Measurements from ENCODE around the gene FBXL7. TPM values are rescaled to one million over a fixed set of nuclear protein-coding genes. Genes with fewer than 3 reads are reported as not detected.

FBXL7 gene
- total RNA-seq, 4 donors from 2014 or later = 1.9 to 5.9 (median 3.0) TPM

DNA sequence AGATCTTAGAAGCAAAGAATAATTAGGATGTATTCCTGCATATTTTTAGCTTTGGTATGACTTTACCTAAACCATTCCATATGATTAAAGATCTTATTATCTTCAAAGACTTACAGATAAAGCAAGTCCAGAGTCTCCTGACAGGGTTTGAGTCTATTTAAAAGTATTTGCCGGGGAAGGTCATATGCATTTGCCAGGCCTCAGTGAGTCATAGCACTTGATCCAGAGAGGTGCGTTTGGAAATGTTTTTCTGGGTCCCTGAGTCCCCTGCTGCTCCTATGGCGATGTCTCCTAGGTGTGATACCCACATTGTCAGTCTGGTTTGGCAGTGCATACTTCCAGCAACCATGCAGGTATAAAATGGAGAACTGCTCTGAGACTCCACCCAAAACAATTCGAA, 217.0 kb downstream of the FBXL7 start:
- Histone ChIP-seq H3K27ac (no peak overlapping the region), H3K4me1 (no peaks in the 10 kb centered on the region), H3K27me3 (no peaks in the 10 kb centered on the region), H3K36me3 (no peaks in the 10 kb centered on the region), H3K9me3 (no peaks in the 10 kb centered on the region), H3K4me3 (no peak overlapping the region)
- 71% methylated on average over 4 of the region's 4 CpGs for WGBS
- TF ChIP-seq EP300 (IDR thresholded peaks at IDR 0.05) (no peak), POLR2A (IDR thresholded peaks at IDR 0.05) (no peak), POLR2AphosphoS5 (IDR thresholded peaks at IDR 0.05) (no peak)
- DNase-seq (ENCODE audit: low spot score in 2 of 2) = no peak

DNA sequence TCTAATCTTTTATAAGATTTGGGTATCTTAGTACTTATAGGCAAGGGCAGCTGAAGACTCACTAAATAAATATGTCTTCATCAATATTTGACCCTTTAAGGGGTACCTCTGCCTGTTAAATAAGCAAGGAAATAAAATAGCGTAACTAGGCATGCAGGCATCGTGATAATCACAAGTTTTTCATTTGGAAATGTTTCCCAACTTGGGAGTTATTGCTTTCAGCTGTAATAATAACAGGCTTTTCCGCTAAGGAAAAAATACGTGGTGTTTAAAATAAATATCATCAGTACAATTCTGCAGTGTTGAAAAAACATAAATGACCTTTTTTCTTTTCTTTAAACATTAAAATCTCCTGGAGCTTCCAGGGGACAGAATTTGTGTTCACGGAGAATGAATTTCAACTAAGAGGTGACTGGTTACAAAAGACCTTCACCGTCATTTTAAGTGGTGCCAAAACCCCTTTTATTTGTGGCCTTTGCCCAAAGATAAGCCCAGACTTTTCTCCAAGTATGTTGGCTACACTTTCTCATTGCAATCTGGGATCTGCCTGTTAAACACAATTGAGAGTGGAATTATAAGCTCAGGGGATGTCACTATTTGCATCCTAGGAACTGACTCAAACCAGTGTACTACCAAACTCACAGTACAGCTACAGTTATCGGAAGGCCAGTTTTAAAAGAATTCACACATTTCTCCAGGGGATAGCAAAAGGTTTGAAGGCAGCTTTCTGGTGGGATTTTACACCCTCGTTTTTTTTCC, 218.6 kb downstream of the FBXL7 start:
- no peak overlapping the region for H3K4me3 ChIP-seq
- TF ChIP-seq POLR2A (IDR thresholded peaks at IDR 0.05) (no peak), EP300 (IDR thresholded peaks at IDR 0.05) (no peak), POLR2AphosphoS5 (IDR thresholded peaks at IDR 0.05) (no peak)
- TF ChIP-seq, protein P1, sequence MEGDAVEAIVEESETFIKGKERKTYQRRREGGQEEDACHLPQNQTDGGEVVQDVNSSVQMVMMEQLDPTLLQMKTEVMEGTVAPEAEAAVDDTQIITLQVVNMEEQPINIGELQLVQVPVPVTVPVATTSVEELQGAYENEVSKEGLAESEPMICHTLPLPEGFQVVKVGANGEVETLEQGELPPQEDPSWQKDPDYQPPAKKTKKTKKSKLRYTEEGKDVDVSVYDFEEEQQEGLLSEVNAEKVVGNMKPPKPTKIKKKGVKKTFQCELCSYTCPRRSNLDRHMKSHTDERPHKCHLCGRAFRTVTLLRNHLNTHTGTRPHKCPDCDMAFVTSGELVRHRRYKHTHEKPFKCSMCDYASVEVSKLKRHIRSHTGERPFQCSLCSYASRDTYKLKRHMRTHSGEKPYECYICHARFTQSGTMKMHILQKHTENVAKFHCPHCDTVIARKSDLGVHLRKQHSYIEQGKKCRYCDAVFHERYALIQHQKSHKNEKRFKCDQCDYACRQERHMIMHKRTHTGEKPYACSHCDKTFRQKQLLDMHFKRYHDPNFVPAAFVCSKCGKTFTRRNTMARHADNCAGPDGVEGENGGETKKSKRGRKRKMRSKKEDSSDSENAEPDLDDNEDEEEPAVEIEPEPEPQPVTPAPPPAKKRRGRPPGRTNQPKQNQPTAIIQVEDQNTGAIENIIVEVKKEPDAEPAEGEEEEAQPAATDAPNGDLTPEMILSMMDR (IDR thresholded peaks at IDR 0.05) = no peak
- no peaks in the 10 kb centered on the region for H3K9me3 ChIP-seq
- no peaks in the 10 kb centered on the region for H3K36me3 ChIP-seq
- no peak overlapping the region for H3K27ac ChIP-seq
- H3K4me1 ChIP-seq = no peaks in the 10 kb centered on the region
- WGBS = 53% methylated on average over 8 of the region's 8 CpGs
- no peak for DNase-seq (ENCODE audit: low spot score in 2 of 2)
- H3K27me3 ChIP-seq = no peaks in the 10 kb centered on the region

DNA sequence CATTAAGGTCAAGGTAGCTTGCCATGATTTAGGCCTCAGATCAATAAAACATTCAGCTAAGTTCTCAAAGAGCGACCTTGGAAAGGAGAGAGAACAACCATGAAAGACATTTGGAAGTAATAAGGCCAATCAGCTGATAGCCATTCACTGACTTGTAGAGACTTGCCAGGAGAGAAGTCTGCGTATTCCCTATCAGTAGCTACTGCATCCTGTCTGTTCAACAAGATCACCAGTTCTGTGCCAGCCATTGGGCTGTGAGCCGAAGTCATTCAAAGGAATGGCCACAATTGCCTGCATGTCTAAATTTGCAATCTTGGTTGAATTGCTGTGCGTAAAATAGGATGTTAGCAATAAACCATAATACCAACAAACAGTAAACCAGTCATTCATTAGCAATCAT, 219.8 kb downstream of the FBXL7 start:
- no peaks in the 10 kb centered on the region for H3K27me3 ChIP-seq
- TF ChIP-seq POLR2AphosphoS5 (IDR thresholded peaks at IDR 0.05) (no peak), EP300 (IDR thresholded peaks at IDR 0.05) (no peak), POLR2A (IDR thresholded peaks at IDR 0.05) (no peak)
- TF ChIP-seq, protein P1 (IDR thresholded peaks at IDR 0.05) = no peak
- peaks cover 3% of the 10 kb centered on the region for H3K9me3 ChIP-seq
- WGBS = 34% methylated on average over 4 of the region's 4 CpGs
- no peak overlapping the region for H3K27ac ChIP-seq
- no peaks in the 10 kb centered on the region for H3K36me3 ChIP-seq
- H3K4me3 ChIP-seq = no peak overlapping the region
- no peaks in the 10 kb centered on the region for H3K4me1 ChIP-seq
- DNase-seq (ENCODE audit: low spot score in 2 of 2) = no peak

DNA sequence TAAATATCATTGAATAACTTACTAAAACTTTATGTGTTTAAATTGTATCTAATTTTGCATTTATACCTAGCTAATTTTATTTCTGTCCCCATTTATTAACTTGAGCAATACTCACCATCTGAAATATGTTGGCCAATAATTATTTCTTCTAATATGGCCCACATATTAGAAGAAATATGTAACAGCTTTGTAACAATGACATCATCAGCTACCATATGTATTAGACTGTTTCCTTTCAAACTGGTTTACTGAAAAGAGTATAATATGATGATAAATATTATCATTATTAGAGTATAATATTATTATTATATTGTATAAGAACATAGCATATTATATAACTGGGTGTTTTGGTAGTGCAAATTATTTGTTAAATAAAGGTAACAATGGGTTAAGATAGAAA, 220.5 kb downstream of the FBXL7 start:
- Histone ChIP-seq H3K27ac (no peak overlapping the region), H3K9me3 (peaks cover 9% of the 10 kb centered on the region), H3K4me3 (no peak overlapping the region), H3K27me3 (no peaks in the 10 kb centered on the region), H3K36me3 (no peaks in the 10 kb centered on the region), H3K4me1 (no peaks in the 10 kb centered on the region)
- no peak for DNase-seq (ENCODE audit: low spot score in 2 of 2)
- TF ChIP-seq EP300 (IDR thresholded peaks at IDR 0.05) (no peak), POLR2A (IDR thresholded peaks at IDR 0.05) (no peak), POLR2AphosphoS5 (IDR thresholded peaks at IDR 0.05) (no peak)
- TF ChIP-seq, protein P1 (IDR thresholded peaks at IDR 0.05) = no peak

DNA sequence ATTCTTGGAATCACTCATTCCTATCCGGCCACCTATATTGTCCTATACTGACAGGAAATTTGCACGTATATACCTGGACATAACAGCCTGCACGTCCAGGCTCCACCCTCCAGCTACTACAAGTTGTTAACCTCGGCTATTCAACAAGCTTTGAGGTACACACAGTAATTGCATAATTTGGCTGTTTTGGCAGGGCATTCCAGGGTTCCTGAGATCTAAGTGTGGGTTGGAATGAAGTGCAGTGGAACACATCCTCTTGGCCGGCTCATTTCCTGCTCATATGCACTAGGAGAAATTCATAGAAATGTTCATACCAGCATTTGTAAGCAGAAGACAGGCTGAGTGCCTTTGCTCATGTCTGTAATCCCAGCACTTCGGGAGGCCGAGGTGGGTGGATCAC, 222.3 kb downstream of the FBXL7 start:
- TF ChIP-seq POLR2AphosphoS5 (IDR thresholded peaks at IDR 0.05) = no peak
- H3K27ac ChIP-seq = no peak overlapping the region
- no peaks in the 10 kb centered on the region for H3K27me3 ChIP-seq
- H3K4me1 ChIP-seq = no peaks in the 10 kb centered on the region
- no peak for DNase-seq (ENCODE audit: low spot score in 2 of 2)
- 78% methylated on average over 7 of the region's 7 CpGs for WGBS
- no peaks in the 10 kb centered on the region for H3K36me3 ChIP-seq
- no peak overlapping the region for H3K4me3 ChIP-seq
- H3K9me3 ChIP-seq = peaks cover 18% of the 10 kb centered on the region

DNA sequence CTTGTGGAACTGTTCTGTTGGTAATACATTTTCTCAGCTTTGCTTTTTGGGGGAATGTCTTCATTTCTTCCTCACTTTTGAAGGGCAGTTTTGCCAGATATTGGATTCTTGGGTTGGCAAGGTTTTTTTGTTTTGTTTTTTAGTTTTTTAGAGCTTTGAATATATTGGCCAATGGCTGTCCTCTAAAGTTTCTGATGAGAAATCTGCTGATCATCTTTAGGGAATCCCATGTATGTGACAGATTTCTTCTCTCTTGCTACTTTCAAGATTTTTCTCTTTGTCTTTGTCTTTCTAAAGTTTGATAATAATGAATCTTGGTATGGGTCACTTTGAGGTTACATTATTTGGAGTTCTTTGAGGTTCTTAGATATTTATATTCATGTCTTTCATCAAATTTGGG, 227.4 kb downstream of the FBXL7 start:
- DNase-seq (ENCODE audit: low spot score in 2 of 2) = no peak
- no peaks in the 10 kb centered on the region for H3K4me1 ChIP-seq

More for the DNA sequence above, 227.4 kb downstream of the FBXL7 start:
- H3K4me3 ChIP-seq = no peak overlapping the region
- H3K27ac ChIP-seq = no peak overlapping the region
- H3K36me3 ChIP-seq = no peaks in the 10 kb centered on the region
- H3K27me3 ChIP-seq = no peaks in the 10 kb centered on the region
- TF ChIP-seq, protein P1 (IDR thresholded peaks at IDR 0.05) = no peak
- TF ChIP-seq EP300 (IDR thresholded peaks at IDR 0.05) (no peak), POLR2A (IDR thresholded peaks at IDR 0.05) (no peak), POLR2AphosphoS5 (IDR thresholded peaks at IDR 0.05) (no peak)
- peaks cover 29% of the 10 kb centered on the region for H3K9me3 ChIP-seq

Data from suprapubic skin (tissue), 4 donors.